ENCODE results near the gene PCNT.

PCNT gene

DNA sequence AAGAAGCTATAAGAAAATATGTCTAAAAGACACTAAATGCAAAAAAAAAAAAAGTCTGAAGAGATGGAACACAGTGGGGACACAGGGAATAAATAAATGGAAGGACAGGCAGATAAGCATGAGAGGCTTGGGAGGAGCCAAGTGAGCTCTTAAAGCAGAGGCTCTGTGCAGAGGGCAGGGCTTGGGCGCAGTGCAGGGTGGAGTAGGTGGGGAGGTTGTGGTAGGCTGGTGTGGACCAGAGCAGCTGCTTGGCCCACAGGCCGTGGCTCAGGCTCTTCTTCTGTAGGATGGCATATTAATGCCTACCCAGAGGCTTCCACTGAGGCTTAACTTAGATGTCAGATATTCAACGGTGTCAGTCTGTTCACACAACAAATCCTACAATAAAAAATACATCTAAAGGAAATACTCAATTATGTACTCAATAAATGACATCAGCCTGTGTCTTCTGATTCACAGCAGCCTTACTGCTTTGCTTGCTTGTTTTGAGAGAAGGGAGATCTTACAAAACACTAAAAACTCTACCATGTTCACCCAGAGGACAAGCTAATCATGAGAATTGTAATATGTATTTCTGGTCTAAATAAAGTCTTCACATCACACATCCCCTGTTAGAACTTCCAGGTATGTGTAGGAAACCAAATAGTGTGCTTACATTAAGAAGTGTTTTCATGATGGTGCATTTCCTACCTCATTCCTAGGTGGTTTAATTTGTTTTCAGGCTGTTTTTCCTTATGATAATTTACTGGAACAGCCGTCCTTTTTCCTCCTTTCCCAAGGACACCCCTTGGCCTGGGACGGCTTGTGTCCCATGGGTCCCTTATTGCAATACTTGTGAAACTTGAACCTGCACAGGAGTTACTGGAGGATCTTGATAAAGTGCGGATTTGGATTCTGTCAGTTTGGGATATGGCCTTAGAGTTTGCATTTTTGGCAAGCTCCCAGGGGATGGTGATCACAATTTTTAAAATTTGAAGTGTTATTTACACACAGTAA, 159.6 kb downstream of the PCNT start:
- no peak for DNase-seq (ENCODE audit: low read depth)

DNA sequence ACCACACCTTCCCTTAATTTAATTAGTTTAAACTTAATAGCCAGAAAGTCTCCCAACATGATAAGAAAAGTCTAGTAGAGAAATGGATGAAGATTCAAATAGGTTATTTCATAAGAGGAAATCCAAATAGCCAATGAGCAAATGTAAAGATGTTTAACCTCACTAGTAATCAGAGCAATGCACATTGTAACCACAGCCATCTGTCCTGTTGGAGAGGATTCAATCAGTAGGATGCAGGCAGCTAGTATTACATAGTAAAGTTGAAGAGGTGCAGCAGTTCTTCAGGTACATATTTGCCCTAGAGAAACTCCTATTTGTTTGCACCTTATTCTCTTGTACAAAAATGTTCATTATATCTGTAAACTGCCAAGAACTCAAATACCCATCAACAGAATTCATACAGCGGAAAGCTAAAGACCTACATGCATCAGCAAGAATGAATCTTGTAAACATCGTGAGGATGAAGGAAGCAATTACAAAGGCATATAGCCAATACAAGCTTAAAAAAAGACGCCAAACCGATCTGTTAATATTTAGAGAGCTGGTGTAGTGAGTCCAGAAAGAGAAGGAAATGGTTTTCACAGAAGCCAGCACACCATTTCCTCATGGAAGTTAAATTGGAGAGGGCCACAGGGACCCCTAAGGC, 162.6 kb downstream of the PCNT start:
- no peak for DNase-seq (ENCODE audit: low read depth)

DNA sequence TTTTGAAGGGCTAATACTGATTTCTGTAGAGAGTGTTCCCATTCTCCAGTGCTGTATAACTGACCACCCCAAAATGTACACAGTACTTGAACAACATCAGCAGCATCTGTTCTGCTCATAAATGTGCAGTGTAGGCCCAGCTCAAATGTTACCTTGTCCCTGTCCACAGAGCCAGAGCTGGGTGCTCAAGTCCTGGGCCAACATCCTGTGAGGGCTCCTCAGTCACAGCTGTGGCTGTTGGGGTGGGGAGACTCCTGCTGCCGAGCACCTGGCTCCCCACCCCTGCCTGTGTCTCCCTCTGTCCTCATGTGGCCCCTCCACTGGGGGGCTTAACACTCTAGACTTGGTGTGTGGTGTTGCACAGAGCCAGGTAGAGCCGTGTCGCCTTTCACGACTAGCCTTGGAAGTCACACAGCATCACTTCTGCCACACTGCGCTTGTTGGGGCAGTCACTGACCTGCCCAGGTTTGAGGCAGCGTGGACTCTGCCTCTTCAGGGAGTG, 165.3 kb downstream of the PCNT start:
- no peak for DNase-seq (ENCODE audit: low read depth)

DNA sequence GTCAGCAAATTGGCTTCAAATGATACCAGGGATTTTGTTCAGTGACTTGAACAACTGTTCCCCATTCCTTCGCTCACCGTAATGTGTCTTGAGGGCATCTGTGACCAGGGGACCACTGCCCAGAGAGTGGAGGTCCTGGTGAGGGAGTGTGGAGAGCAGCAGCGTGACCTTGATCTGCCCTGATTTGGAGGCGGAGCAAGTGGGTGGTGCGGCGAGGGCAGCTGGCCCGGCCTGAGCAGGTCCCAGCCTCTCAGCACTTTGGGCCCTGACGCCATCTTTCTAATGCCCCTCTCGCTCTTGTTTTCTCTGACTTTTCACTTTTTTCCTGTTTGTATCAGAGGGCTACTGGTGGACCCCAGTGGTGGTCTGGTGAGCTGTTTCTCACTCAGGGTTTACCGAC, 165.8 kb downstream of the PCNT start:
- DNase-seq (ENCODE audit: low read depth), result no peak

DNA sequence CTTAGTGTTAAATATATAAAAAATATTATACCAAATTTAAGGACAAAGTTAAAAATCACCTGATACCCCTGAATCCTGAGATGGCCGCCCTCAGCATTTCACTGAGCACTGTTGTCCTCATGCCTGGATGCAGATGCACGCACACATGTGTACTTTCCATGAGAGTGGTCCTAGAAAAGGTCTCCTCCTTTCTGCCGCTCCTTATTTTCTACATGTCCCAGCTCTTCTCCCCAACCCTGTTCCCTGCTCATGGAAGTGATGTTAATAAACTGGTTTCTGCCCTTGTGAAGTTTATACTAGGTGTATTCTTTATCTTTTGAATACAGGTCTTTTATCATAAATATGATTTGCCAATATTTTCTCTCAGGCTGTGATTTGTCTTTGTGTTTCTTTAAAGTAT, 167.6 kb downstream of the PCNT start:
- no peak for DNase-seq (ENCODE audit: low read depth)

DNA sequence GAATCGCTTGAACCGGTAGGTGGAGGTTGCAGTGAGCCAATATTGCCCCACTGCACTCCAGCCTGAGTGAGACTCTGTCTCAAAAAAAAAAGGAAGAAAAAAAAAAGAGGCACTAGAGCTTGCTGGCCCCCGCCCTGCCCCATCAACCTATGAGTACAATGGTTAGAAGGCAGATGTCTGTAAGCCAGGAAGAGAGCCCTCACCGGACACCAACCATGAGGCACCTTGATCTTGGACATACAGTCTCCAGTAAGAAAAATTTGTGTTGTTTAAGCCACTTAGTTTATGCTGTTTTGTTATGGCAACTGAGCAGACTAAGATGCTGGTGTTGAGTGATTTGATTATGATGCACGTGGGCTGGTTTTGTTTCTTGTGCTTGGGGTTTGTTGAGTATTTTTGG, 168.9 kb downstream of the PCNT start:
- no peak for DNase-seq (ENCODE audit: low read depth)

DNA sequence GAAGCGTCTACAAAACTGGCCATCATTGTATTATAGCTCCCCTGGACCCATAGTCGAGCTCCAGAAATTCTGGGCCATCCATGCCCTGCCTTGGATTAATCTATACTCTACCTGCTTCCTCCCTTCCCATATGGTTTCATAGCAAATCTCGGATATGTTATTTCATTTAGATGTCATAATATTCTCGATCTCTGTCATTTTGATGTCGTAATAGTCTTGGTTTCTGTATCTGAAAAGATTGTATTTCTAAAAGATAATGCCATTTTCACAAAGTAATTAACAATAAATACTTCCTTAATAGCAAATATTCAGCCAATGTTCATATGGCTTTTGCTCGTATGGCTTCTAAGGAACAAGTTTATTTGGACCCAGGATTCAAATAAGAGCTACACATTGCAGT, 169.9 kb downstream of the PCNT start:
- DNase-seq (ENCODE audit: low read depth), result no peak

All from EH (cell line).